HG03066 (cell line): ENCODE data around the gene PEX5L.
A peak's percentile ranks its signal among the peaks of the same experiment; 100 is the strongest.
"Not testable (repeated sequence)": the region's sequence is repeated elsewhere in the genome, so short reads cannot be mapped to it uniquely, and the experiment has no call there.

Experiments used
- ATAC-seq: cut with Tn5 transposase; IDR thresholded peaks from one replicate; pipeline ENCODE4 v1.9.1; 2021; ENCODE audit warnings: low read depth; ENCODE audit not compliant: unreplicated experiment

The PEX5L gene

GRCh38 chr3:180017846-180018245 lies 18.9 kb downstream of the PEX5L start:
- no peak for ATAC-seq

GRCh38 chr3:180011927-180012326 lies 24.8 kb downstream of the PEX5L start:
- no peak for ATAC-seq

GRCh38 chr3:180008318-180008717 lies 28.4 kb downstream of the PEX5L start:
- not testable (repeated sequence) for ATAC-seq

DNA sequence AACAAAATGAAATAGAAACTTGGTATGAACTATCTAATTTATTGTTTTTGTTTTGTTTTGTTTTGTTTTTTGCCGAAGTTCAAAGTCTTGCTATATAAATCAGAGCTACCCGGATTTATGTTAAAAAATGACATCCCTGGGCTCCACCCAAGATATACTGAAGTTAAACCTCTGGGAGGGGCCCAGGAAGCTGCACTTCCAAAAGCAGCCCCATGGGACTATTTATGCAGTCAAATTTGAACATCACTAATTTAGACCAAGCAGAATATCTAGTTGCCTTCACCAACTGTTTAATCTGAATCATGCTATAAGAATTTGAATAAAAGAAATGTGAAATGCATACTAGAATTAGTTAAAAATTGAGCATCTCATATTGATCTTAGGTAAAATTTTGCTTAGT lies 32.2 kb downstream of the PEX5L start:
- ATAC-seq: no peak

GRCh38 chr3:180002006-180002405 lies 34.7 kb downstream of the PEX5L start:
- no peak for ATAC-seq

- ATAC-seq: no peak
Observed at GRCh38 chr3:180000500-180000899, 36.2 kb downstream of the PEX5L start.

GRCh38 chr3:179995406-179995805 lies 41.3 kb downstream of the PEX5L start:
- no peak for ATAC-seq

DNA sequence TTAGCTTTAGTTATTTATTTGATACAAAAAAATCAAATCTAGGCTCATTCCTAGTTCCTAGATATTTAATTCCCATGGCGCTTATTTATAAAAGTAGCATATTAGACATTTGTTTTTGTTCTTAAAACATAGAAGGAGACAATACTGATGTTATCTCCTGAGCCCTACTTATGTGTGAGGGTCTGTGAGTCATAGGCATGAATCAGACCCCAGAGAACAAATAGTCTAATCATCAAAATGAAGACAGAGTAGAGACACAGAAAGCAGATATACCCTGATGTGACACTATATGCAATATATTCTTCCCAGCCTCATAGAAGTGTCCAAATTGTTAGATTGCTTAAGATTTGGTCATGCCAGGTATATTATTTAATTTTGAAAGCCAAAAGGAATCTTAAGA lies 44.9 kb downstream of the PEX5L start:
- ATAC-seq: no peak

DNA sequence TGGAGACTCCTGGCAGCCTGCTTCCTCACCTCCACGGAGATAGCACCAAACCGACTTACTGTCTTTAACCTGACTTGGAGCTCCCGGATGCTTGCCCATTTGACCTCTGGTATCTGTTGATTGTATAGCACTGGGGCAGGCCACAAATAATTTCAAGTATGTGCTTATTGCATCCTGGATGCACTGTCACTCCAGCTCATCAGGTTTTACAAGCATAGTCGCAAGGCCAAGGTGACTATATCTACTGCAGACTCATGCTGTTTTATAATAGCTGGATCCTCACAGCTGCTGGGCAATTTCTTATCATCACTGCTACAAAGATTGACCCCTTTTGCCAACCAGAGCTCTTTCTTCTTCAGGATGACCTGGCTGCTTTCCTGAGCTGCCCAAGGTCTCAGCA lies 45.6 kb downstream of the PEX5L start:
- ATAC-seq: no peak

DNA sequence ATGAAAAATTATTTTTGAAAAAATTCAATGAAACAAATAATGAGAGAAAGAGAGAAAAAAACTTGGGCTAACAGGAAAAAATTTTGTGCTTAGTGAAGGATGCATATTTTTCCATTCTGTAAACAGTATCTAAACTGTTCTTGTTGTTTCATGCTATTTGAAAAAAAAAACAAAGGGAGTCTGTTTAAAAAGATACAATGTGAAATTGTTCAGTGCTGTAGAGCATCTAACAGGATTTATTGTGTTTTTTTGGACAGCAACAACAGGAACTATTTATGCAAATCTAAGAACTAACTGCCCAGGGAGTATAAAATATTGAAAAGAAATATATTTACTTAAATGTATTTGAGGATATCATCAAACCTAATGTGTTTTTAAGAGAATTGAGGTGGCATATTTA lies 55.1 kb downstream of the PEX5L start:
- no peak for ATAC-seq

- no peak for ATAC-seq
Observed at GRCh38 chr3:179977356-179977755, 59.4 kb downstream of the PEX5L start.

DNA sequence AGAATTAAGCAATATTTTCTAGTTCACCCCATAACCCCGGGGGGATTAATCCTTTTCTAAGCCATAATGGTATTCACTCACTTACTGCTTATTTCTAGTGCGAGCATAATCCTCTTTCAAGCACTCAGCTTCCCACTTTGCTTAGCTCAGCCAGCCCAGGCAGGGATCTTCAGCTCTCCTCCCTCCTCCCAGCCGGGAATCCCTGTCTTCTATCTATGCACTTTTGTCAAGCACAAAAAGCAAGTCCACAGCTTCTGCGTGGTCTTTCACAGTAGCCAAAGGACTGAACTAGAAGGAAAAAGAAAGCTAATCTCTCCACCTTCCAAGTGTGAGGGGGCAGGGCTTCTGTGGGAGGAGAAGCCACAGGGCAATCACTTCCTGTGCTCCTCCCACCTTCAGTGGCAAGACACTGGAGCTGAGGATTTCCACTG lies 62.8 kb downstream of the PEX5L start:
- ATAC-seq: no peak

DNA sequence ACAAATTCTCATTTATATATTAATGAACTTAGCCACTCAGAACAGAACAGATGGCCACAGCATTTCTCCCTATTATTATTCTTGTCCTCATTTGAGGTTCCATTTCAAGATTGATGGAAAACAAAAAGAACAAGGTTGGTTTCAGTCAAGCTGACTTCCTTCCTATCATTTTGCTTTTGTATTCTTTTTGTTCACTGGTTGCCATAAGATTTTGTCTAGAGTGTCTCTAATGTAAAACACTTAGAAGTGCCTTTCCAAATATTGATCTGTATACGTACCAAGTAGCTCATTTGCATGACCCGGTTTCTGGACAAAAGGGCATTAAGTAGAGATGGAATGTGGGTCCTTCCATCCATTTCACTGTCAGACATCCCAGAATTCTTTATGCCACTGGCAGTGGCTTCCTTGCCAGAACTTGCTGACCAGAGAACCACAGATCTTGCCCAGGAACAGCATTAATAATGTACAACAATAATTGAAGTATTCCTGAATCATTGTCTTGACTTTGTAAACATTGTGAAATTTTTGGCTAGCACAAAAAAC lies 63.8 kb downstream of the PEX5L start:
- ATAC-seq: no peak

GRCh38 chr3:179971280-179971679 lies 65.5 kb downstream of the PEX5L start:
- no peak for ATAC-seq

DNA sequence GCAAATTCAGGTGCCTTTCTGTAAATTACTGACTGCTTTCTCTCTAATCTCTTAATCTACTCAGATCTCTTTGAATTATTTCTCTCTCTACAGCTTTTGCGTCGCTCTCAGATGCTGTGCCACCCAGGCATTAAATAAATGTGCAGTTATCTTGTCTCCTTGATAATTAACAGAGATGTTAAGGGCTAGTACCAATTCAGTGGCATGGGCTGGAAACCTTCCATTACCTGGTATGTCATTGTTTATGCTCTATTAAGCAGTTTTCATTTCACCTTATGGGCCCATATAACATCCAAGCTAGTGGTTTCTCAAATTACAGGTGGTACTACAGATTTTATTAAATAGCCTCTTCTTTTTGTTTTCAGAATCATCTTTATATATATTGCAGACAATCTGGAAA lies 66.0 kb downstream of the PEX5L start:
- no peak for ATAC-seq

GRCh38 chr3:179969525-179969924 lies 67.2 kb downstream of the PEX5L start:
- ATAC-seq: no peak

- peak; percentile 66 for ATAC-seq
Observed at GRCh38 chr3:179967622-179968021, 69.1 kb downstream of the PEX5L start.

DNA sequence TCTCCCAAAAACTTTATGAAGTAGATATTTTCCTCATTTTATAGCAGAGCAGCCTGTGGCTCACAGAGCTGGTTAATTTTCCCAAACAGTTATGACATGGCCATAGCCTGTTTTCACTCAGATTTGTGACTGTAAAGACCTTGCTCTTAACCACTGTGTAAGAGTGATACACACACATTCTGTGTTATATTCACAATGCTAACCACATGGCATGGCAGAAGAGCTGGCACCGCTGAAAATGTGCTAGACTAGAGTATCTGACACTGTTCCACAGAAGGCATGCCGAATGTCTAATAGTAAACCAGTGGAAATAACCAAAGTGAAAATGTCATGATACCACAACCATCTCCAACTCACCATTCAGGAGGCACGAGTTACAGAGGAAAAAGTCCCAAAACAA lies 71.8 kb downstream of the PEX5L start:
- ATAC-seq: no peak

- no peak for ATAC-seq
Observed at GRCh38 chr3:179962629-179963387, 73.9 kb downstream of the PEX5L start.

DNA sequence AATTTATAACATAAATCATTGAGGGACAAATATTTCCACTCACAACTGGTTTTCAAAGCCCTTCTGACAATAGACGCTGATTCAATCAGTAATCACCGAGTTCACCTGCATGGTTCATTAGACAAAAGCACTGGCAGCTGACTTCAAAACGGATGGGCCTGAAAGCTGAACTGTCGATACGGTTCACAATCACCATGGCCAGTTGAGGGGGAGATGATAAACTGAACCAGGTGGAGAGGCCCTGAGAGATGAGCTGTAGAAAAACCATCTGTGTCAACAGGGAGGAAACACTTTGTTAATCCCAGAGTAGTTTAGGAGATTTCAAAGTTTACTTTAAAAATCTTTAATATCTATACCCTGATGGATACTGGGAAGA lies 75.0 kb downstream of the PEX5L start:
- peak; percentile 64 for ATAC-seq

DNA sequence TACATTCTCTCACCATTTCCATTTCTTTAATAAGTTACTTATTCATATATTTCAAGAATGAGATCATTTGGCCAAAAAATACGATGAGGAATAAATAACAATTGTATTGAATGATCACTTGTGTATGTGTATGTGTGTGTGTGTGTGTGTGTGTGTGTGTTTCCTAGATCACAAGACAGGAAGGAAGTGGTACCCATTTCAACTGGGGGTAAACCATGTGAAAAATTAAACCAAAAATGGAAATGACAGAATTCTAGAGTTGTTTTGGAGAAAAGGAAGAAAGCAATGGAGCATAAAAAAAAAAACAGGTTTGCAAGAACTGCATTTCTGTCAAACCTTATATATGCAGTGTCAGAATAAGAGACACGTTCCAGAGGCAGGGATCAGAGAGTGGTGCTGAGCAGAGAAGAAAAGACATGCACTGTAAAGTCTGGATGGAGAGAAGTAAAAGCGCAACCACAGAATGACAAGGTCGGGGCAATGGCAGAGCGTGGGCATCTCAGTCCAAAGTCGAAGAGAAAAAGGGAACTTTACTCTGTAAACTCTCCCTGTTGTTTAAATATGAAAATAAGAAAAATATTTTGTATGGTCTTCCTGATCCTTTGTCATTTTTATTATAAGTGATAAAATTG lies 75.5 kb downstream of the PEX5L start:
- peak; percentile 9 for ATAC-seq

DNA sequence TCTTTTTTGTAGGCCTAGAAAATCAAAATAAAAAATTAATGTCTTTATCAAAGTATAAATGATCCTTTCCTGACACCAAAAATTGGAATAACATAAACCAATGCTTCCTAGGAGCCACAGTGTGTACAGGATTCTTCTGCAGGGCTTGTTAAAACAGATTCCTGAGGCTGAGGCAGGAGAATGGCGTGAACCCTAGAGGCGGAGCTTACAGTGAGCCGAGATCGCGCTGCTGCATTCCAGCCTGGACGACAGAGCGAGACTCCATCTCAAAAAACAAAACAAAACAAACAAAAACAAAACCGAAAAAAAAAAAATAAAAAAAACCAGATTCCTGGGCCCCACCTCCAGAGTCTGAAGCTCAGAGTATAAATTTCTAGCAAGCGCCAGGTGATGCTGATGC lies 78.0 kb downstream of the PEX5L start:
- no peak for ATAC-seq
